Neural cell (in vitro differentiated cells): ENCODE data around the gene GET4. TPM values are rescaled to one million over a fixed set of nuclear protein-coding genes. Genes with fewer than 3 reads are reported as not detected.

ENCODE experiments used
- H2AFZ ChIP-seq: fragments of 200-600, 300-800 bp; sonication (generic), shearing (Covaris generic); 2 replicates; pipeline ENCODE4 v1.6.0; 2014; ENCODE audit warnings: low read depth, mild to moderate bottlenecking, antibody characterized with exemption, low read length, moderate library complexity
- H3F3A ChIP-seq: fragments of 200-600 bp; shearing (Covaris generic); 2 replicates; pipeline ENCODE4 v1.6.1; 2016; ENCODE audit warnings: mild to moderate bottlenecking, moderate library complexity, mixed read lengths, antibody characterized with exemption, low read length; ENCODE audit not compliant: insufficient read depth, poor library complexity, severe bottlenecking
- H3K27ac ChIP-seq: fragments of 200-600, 300-800 bp; sonication (generic), shearing (Covaris generic); 2 replicates; pipeline ENCODE4 v1.5.1; 2014; ENCODE audit warnings: mild to moderate bottlenecking, low read length, moderate library complexity
- H3K27me3 ChIP-seq: fragments of 300-800, 200-600 bp; sonication (generic), shearing (Covaris generic); 2 replicates; pipeline ENCODE4 v1.6.0; 2014; ENCODE audit warnings: mild to moderate bottlenecking, low read depth, low read length, moderate library complexity; ENCODE audit not compliant: insufficient read depth
- H3K36me3 ChIP-seq: fragments of 300-800, 200-600 bp; sonication (generic), shearing (Covaris generic); 2 replicates; pipeline ENCODE4 v1.5.1; 2014; ENCODE audit warnings: mild to moderate bottlenecking, antibody characterized with exemption, low read length, moderate library complexity; ENCODE audit not compliant: insufficient read depth
- H3K4me2 ChIP-seq: fragments of 300-800, 200-600 bp; sonication (generic), shearing (Covaris generic); 2 replicates; pipeline ENCODE4 v1.6.0; 2014; ENCODE audit warnings: mild to moderate bottlenecking, low read length
- H3K4me3 ChIP-seq: fragments of 300-800, 200-600 bp; sonication (generic), shearing (Covaris generic); 2 replicates; pipeline ENCODE4 v1.5.1; 2014; ENCODE audit warnings: mild to moderate bottlenecking, low read length, moderate library complexity
- H3K79me2 ChIP-seq: fragments of 200-600 bp; shearing (Covaris generic); replicated peaks from 2 replicates; pipeline ENCODE4 v1.6.0; 2014; ENCODE audit warnings: mild to moderate bottlenecking, low read length, moderate library complexity; ENCODE audit not compliant: insufficient read depth
- H3K9ac ChIP-seq: fragments of 300-800, 200-600 bp; sonication (generic), shearing (Covaris generic); 2 replicates; pipeline ENCODE4 v1.6.1; 2016; ENCODE audit warnings: mild to moderate bottlenecking, low read length, mixed read lengths
- H3K9me2 ChIP-seq: fragments of 200-600 bp; shearing (Covaris generic); 2 replicates; pipeline ENCODE4 v1.6.1; 2016; ENCODE audit warnings: mild to moderate bottlenecking, low read length, mixed read lengths; ENCODE audit not compliant: insufficient read depth
- H3K9me3 ChIP-seq: fragments of 200-600, 300-800 bp; sonication (generic), shearing (Covaris generic); 2 replicates; pipeline ENCODE4 v1.6.1; 2016; ENCODE audit warnings: mild to moderate bottlenecking, mixed run types, low read length, moderate library complexity, mixed read lengths
- H4K20me1 ChIP-seq: fragments of 200-600 bp; shearing (Covaris generic); 2 replicates; pipeline ENCODE4 v1.6.1; 2016; ENCODE audit warnings: mild to moderate bottlenecking, mixed run types; ENCODE audit not compliant: insufficient read depth
- EP300 ChIP-seq: fragments of 450-650 bp; conservative IDR thresholded peaks from 2 replicates; pipeline ENCODE4 v1.6.1; 2014; ENCODE audit warnings: antibody characterized with exemption, mild to moderate bottlenecking, moderate library complexity; ENCODE audit not compliant: poor library complexity, severe bottlenecking
- EZH2 ChIP-seq: fragments of 200-600, 300-800 bp; shearing (Covaris generic), sonication (generic); IDR thresholded peaks from 2 replicates; pipeline ENCODE4 v1.6.1; 2014; ENCODE audit warnings: antibody characterized with exemption, low read length, borderline replicate concordance, mild to moderate bottlenecking; ENCODE audit not compliant: insufficient read depth, poor library complexity, severe bottlenecking
- MXI1 ChIP-seq: fragments of 450-650 bp; conservative IDR thresholded peaks from 2 replicates; pipeline ENCODE4 v1.6.1; 2014; ENCODE audit warnings: antibody characterized with exemption, mild to moderate bottlenecking; ENCODE audit not compliant: poor library complexity, severe bottlenecking
- POLR2AphosphoS5 ChIP-seq: IDR thresholded peaks from 2 replicates; pipeline ENCODE4 v1.6.1; 2012
- RAD21 ChIP-seq: fragments of 450-650 bp; conservative IDR thresholded peaks from 2 replicates; pipeline ENCODE4 v1.6.1; 2014; ENCODE audit warnings: antibody characterized with exemption, mild to moderate bottlenecking, moderate library complexity
- REST ChIP-seq: IDR thresholded peaks from 2 replicates; pipeline ENCODE4 v1.6.1; 2012; ENCODE audit warnings: borderline replicate concordance
- SMC3 ChIP-seq: fragments of 450-650 bp; conservative IDR thresholded peaks from 2 replicates; pipeline ENCODE4 v1.6.1; 2014; ENCODE audit warnings: antibody characterized with exemption, mild to moderate bottlenecking, moderate library complexity; ENCODE audit not compliant: poor library complexity
- TAF1 ChIP-seq: IDR thresholded peaks from 2 replicates; pipeline ENCODE4 v1.6.1; 2012; ENCODE audit warnings: low read depth
- polyA plus RNA-seq: library from polyadenylated mRNA; depleted of rRNA; stranded (reverse); fragments of >200 nt; gene quantifications from 2 replicates; pipeline ENCODE4 v1.2.3, GENCODE V29; 2014
- TF ChIP-seq, protein P1 (sequence below): fragments of 450-650 bp; IDR thresholded peaks from 2 replicates; pipeline ENCODE4 v1.5.1; 2014; ENCODE audit warnings: antibody characterized with exemption, mild to moderate bottlenecking, moderate library complexity; ENCODE audit not compliant: poor library complexity, severe bottlenecking

The GET4 gene
- polyA plus RNA-seq, 1 donor from 2014 or later: 63.8 TPM

DNA sequence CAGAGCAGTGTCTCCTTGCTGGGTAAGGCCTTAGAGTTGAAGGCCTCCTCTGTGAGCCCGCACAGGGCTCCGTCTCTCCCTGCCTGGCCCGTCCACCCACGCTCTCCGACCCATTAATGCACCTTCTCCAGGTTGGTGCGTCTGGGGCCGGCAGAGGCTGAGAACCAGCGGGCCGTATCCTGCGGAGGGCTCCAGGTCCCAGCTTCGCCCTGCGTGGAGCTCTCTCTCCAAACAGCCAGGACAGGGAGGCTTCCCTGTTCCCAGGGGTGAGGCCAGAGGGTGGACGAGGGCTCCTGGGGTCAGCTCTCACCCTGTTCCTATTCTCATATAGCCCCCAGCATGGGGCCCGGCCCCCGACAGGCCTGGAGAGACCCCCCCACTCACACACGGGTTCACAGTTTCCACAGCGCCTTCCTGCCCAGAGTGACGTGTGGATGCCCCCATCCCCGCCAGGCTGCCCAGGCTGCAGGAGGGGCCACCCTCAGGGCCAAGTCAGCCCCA lies 34.6 kb downstream of the GET4 start:
- Histone ChIP-seq H3K27ac (peak overlapping the region; percentile 24), H3K4me2 (no peak overlapping the region), H3K79me2 (no peaks in the 10 kb centered on the region), H3K27me3 (no peaks in the 10 kb centered on the region), H3K9me3 (no peaks in the 10 kb centered on the region), H2AFZ (no peak overlapping the region), H3F3A (no peaks in the 10 kb centered on the region), H3K9me2 (no peaks in the 10 kb centered on the region), H3K4me3 (peak overlapping the region; percentile 27), H3K36me3 (no peaks in the 10 kb centered on the region), H4K20me1 (no peaks in the 10 kb centered on the region), H3K9ac (peak overlapping the region; percentile 12)
- no peak for TF ChIP-seq RAD21
- no peak for TF ChIP-seq EZH2
- no peak for TF ChIP-seq EP300
- no peak for TF ChIP-seq TAF1
- TF ChIP-seq, protein P1, sequence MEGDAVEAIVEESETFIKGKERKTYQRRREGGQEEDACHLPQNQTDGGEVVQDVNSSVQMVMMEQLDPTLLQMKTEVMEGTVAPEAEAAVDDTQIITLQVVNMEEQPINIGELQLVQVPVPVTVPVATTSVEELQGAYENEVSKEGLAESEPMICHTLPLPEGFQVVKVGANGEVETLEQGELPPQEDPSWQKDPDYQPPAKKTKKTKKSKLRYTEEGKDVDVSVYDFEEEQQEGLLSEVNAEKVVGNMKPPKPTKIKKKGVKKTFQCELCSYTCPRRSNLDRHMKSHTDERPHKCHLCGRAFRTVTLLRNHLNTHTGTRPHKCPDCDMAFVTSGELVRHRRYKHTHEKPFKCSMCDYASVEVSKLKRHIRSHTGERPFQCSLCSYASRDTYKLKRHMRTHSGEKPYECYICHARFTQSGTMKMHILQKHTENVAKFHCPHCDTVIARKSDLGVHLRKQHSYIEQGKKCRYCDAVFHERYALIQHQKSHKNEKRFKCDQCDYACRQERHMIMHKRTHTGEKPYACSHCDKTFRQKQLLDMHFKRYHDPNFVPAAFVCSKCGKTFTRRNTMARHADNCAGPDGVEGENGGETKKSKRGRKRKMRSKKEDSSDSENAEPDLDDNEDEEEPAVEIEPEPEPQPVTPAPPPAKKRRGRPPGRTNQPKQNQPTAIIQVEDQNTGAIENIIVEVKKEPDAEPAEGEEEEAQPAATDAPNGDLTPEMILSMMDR: no peak
- no peak for TF ChIP-seq MXI1
- TF ChIP-seq REST: no peak
- no peak for TF ChIP-seq SMC3
- TF ChIP-seq POLR2AphosphoS5: no peak

GRCh38 chr7:911791-912480 lies 35.6 kb downstream of the GET4 start:
- no peak overlapping the region for H3K27ac ChIP-seq
- H3K4me3 ChIP-seq: no peak overlapping the region
- H4K20me1 ChIP-seq: no peaks in the 10 kb centered on the region
- H3K4me2 ChIP-seq: no peak overlapping the region
- H3K9me2 ChIP-seq: no peaks in the 10 kb centered on the region
- H3K9ac ChIP-seq: no peak overlapping the region
- no peak overlapping the region for H2AFZ ChIP-seq
- no peaks in the 10 kb centered on the region for H3K9me3 ChIP-seq
- no peak for TF ChIP-seq REST
- TF ChIP-seq, protein P1: no peak
- TF ChIP-seq MXI1: no peak
- no peak for TF ChIP-seq POLR2AphosphoS5
- H3K79me2 ChIP-seq: no peaks in the 10 kb centered on the region
- H3K27me3 ChIP-seq: no peaks in the 10 kb centered on the region
- H3K36me3 ChIP-seq: no peaks in the 10 kb centered on the region
- H3F3A ChIP-seq: no peaks in the 10 kb centered on the region
